Measurements from ENCODE around the gene PCSK5.
A peak's percentile ranks its signal among the peaks of the same experiment; 100 is the strongest.

The PCSK5 gene

DNA sequence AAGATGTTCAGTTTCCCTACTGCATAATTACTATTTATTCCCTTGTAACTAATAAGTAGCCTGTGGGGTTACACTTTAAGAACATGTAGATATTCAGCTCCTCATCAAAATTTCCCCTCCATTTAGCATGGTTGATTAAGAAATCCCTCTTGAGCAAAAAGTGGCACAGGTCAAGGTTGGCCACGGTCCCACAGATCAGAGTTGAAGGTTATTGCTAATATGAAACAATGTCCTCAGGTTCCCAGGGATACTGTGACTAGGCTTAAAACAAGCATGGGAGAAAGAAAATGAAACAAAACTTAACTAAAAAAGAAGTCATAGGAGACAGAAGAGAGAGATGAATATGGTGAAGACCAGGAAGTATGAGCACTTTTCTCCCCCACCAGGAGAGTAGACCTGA lies 439.6 kb downstream of the PCSK5 start:
- no peak for DNase-seq

GRCh38 chr9:76333388-76333787 lies 442.9 kb downstream of the PCSK5 start:
- no peak for DNase-seq

DNA sequence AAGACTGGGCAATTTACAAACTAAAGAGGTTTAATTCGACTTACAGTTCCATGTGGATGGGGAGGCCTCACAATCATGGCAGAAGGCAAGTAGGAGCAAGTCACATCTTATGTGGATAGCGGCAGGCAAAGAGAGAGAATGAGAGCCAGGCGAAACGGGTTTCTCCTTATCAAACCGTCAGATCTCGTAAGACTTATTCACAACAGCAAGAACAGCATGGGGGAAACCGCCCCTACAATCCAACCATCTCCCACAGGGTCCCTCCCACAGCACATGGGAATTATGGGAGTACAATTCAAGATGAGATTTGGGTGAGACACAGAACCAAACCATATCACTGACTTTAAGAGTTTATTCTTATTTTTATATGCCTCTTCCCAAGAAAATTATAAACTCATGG lies 443.5 kb downstream of the PCSK5 start:
- no peak for DNase-seq

- no peak for DNase-seq
These were observed 445.6 kb downstream of the PCSK5 start for GRCh38 chr9:76336027-76336426.

DNA sequence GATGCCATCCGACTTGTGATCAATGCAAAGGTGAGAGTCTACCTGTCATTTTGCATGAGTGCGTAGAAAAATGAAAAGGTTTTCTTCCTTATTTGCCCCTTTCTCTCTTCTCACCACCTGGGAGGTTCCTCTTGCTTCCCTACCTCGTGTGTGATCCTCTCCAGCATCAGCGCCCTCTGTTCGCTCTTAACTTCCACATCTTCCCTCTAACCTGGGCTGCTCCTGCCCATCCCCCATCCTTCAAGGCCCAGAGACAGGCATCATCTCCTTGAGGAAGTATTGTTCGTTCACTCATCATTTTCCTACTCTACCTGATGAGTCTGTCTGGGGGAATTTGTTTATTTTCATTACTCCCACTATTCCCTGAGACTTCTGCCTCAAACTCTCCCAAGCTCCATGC lies 447.9 kb downstream of the PCSK5 start:
- DNase-seq, result no peak

GRCh38 chr9:76341616-76342015 lies 451.1 kb downstream of the PCSK5 start:
- no peak for DNase-seq

GRCh38 chr9:76342201-76342600 lies 451.7 kb downstream of the PCSK5 start:
- DNase-seq, result no peak

- no peak for DNase-seq
These were observed 452.4 kb downstream of the PCSK5 start for GRCh38 chr9:76342858-76343257.

GRCh38 chr9:76349865-76350264 lies 459.4 kb downstream of the PCSK5 start:
- no peak for DNase-seq

- peak; percentile 33 for DNase-seq
These were observed 460.5 kb downstream of the PCSK5 start for GRCh38 chr9:76351006-76351405.

GRCh38 chr9:76352026-76352620 lies 461.6 kb downstream of the PCSK5 start:
- peak; percentile 76 for DNase-seq

- peak; percentile 90 for DNase-seq
These were observed 462.8 kb downstream of the PCSK5 start for GRCh38 chr9:76353280-76353679.

DNA sequence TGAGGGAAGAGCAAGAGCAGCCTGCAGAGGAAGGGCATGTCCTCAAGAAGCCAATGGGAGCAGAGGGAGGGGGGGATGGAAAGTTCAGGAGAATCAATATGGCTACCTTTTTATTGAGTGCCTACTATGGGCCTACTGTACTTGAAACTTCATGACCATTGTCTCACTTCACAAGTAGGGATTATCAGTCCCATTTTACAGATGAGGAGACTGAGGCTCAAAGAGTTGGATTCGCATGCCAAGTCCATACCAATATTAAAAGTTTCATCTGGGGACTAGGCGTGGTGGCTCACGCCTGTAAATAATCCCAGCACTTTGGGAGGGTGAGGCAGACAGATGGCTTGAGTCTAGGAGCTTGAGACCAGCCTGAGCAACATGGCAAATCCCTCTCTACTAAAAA lies 463.7 kb downstream of the PCSK5 start:
- no peak for DNase-seq

DNA sequence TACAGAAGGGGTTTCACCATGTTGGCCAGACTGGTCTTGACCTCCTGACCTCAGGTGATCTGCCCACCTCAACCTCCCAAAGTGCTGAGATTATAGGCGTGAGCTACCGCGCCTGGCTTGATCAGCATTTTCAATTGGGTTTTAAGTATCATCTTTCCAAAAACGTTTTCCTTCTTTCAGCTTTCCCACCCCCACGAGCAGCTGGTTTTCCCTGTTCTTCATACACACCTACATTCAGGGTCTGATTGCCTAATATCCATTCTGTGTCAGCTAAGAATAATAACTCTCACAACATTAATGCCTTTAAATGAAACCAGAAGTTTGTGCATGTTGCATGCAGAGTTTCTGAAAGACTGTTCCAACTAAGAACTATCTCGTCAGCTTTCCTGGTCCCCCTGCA lies 465.4 kb downstream of the PCSK5 start:
- DNase-seq, result no peak

GRCh38 chr9:76357555-76357954 lies 467.1 kb downstream of the PCSK5 start:
- no peak for DNase-seq

DNA sequence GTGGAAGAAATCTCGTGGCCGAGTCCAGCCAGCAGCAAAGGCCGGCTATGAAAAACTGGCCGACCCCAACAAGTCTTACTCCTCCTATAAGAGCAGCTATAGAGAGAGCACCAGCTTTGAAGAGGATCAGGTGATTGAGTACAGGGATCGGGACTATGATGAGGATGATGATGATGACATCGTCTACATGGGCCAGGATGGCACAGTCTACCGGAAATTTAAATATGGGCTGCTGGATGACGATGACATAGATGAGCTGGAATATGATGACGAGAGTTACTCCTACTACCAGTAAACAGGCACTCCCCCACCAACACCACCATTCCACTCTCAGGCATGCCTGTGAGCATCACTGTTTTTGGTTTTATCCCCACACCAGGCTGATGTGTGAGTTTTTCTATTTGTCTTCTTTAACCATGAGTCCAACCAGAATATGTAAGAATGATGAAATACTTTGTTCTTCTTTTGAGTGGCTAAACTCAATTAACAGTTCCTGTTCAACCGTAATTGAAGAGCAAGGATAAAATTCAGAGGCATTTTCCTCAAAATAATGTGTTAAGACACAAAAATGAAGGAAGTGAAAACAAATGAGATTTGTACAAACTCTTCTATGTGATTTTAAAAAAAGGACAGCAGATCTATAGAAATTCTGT lies 468.3 kb downstream of the PCSK5 start:
- peak; percentile 93 for DNase-seq

DNA sequence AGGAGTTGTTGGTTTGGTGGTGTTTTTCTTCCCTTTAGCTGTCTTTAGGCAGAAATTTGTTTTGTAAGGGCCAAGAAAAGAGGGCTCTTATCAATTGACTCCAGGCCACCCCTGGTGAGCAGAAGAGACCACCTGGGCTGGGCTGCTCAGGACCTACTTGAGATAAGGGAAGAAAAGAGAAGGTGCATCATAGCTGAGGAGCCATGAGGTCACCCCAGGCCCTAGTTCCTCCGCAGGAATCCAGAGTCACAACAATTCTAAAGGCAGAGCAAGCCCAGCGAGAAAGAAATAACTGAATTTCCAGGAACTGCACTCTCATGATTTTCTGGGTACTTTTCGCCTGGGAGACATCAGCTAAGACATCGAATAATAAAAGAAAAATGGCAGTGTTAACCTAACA lies 468.9 kb downstream of the PCSK5 start:
- peak; percentile 10 for DNase-seq

- DNase-seq, result no peak
These were observed 469.3 kb downstream of the PCSK5 start for GRCh38 chr9:76359766-76360165.

- peak; percentile 32 for DNase-seq
These were observed 472.0 kb downstream of the PCSK5 start for GRCh38 chr9:76362332-76363031.

DNA sequence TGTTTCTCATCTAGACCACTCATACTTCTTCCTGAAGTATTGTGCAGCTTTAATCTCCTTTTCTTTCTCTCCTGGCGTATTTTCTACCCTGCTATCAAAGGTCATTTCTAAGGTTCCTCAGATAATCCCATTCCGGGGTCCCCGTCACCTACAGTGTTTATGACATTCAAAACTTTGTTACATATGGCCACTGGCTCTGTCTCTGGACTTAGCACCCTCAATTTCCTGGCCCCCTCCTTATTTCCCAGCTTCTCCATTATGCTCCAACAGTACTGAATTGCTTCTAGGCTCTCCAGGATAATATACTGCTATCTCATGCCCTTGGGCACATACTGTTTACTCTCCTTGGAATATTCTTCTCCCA lies 472.5 kb downstream of the PCSK5 start:
- no peak for DNase-seq

DNA sequence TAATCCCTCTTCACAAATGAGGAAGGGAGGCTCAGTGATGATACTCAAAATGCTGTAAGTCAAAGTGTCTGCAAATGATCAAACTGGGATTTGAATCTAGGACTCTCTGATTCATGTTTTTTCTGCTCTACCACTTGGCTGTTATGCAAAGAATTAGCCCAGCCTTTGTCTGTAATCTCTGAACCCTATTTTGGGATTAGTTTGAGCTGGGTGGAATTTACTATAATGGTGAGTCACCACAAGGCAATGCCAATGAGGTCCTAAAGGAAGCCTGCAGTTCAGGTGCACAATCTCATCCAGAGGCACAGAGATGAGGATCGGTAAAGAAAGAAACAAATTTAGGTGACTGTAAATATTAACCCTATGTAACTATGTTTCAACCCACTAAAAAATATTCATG lies 474.6 kb downstream of the PCSK5 start:
- DNase-seq, result peak; percentile 27

GRCh38 chr9:76366275-76366674 lies 475.8 kb downstream of the PCSK5 start:
- no peak for DNase-seq

DNA sequence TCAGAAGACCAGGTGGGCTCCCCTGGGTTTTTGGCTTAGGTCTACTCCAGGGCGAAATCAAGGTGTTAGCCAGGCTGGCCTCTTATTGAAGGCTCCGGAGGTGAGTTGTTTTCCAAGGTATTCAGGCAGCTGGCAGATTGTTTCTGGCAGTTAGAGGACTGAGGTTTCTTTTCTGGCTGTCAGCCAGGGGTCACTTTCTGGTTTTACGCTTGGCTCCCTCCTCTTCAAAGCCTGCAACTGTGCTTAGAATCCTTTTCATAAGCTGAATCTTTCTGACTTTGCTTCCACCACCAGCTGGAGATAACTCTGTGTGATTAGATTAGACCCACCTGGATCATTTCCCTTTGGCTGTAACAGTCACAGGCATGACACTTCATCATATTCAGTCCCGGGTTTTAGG lies 479.1 kb downstream of the PCSK5 start:
- no peak for DNase-seq

- no peak for DNase-seq
These were observed 480.0 kb downstream of the PCSK5 start for GRCh38 chr9:76370396-76371023.
